Fibroblast of lung (primary cell): Measurements from ENCODE around the gene CIB4. TPM values are rescaled to one million over a fixed set of nuclear protein-coding genes. Genes with fewer than 3 reads are reported as not detected.

ENCODE experiments used
- DNase-seq, 2 donors: peaks; one replicate each; pipeline versions ENCODE4 v3.0.0 to v3.0.0-alpha.2; 2010; ENCODE audit warnings: low read depth in 2 of 2
- H2AFZ ChIP-seq: 2 replicates; pipeline ENCODE4 v1.5.1; 2012; ENCODE audit warnings: low read length, control low read depth, inconsistent platforms
- H3K27ac ChIP-seq: 2 replicates; pipeline ENCODE4 v1.5.1; 2011; ENCODE audit warnings: low read length, control low read depth; ENCODE audit not compliant: insufficient read depth
- H3K27me3 ChIP-seq: 2 replicates; pipeline ENCODE4 v1.5.1; 2011; ENCODE audit warnings: mild to moderate bottlenecking, low read length; ENCODE audit not compliant: control insufficient read depth, insufficient read depth
- H3K36me3 ChIP-seq: 2 replicates; pipeline ENCODE4 v1.5.1; 2011; ENCODE audit warnings: low read length; ENCODE audit not compliant: control insufficient read depth, insufficient read depth
- H3K4me1 ChIP-seq: 2 replicates; pipeline ENCODE4 v1.5.1; 2011; ENCODE audit warnings: low read length; ENCODE audit not compliant: control insufficient read depth, insufficient read depth; ENCODE audit errors: extremely low read depth
- H3K4me2 ChIP-seq: 2 replicates; pipeline ENCODE4 v1.5.1; 2011; ENCODE audit warnings: low read length, control low read depth; ENCODE audit not compliant: insufficient read depth; ENCODE audit errors: extremely low read depth
- H3K4me3 ChIP-seq, 4 experiments: fragments of 200-600 bp in 1 of 4; sonication (generic) in 1 of 4; replicated peaks in 1 of 4; 2 replicates each; pipeline ENCODE4 v1.5.1; 2011 to 2016; ENCODE audit warnings: low read length in 4 of 4, low read depth in 3 of 4, mild to moderate bottlenecking in 3 of 4, control low read depth in 2 of 4, inconsistent platforms in 1 of 4, mixed read lengths in 1 of 4; ENCODE audit not compliant: insufficient read depth in 1 of 4; ENCODE audit errors: control extremely low read depth in 1 of 4
- H3K79me2 ChIP-seq: 2 replicates; pipeline ENCODE4 v1.5.1; 2012; ENCODE audit warnings: mild to moderate bottlenecking, low read length, inconsistent platforms; ENCODE audit not compliant: control insufficient read depth, insufficient read depth
- H3K9ac ChIP-seq: 2 replicates; pipeline ENCODE4 v1.5.1; 2011; ENCODE audit warnings: mild to moderate bottlenecking, low read length, control low read depth; ENCODE audit not compliant: insufficient read depth
- H3K9me3 ChIP-seq: 2 replicates; pipeline ENCODE4 v1.5.1; 2012; ENCODE audit warnings: low read depth, low read length; ENCODE audit not compliant: control insufficient read depth, insufficient read depth
- H4K20me1 ChIP-seq: 2 replicates; pipeline ENCODE4 v1.5.1; 2011; ENCODE audit warnings: low read length; ENCODE audit not compliant: control insufficient read depth, insufficient read depth; ENCODE audit errors: extremely low read depth
- EZH2 ChIP-seq: IDR thresholded peaks from 2 replicates; pipeline ENCODE4 v1.5.1; 2012; ENCODE audit warnings: low read length, control low read depth, mild to moderate bottlenecking; ENCODE audit errors: missing control alignments
- polyA plus RNA-seq, 2 donors: library from polyadenylated mRNA; depleted of rRNA in 1 of 2; stranded (reverse) in 1 of 2; unstranded in 1 of 2; fragments of >200 nt; gene quantifications; 2 replicates each; pipeline ENCODE4 v1.2.1, GENCODE V29; 2011 to 2012; ENCODE audit warnings: missing spikeins in 1 of 2
- total RNA-seq: library from RNA; depleted of rRNA; stranded (reverse); fragments of >200 nt; gene quantifications from 2 replicates; pipeline ENCODE4 v1.2.1, GENCODE V29; 2014
- TF ChIP-seq, protein P1 (sequence below), 2 donors: IDR thresholded peaks in 1 of 2; conservative IDR thresholded peaks in 1 of 2; 1 replicate in 1 of 2; 2 replicates in 1 of 2; pipeline ENCODE4 v1.5.1; 2011 to 2012; ENCODE audit warnings: low read length in 2 of 2, control low read depth in 1 of 2, inconsistent platforms in 1 of 2, low read depth in 1 of 2, mild to moderate bottlenecking in 1 of 2

The CIB4 gene
- total and polyA plus RNA-seq, 2 donors (not counting 1 experiment from before 2014, with no cell fraction given) = not detected

DNA sequence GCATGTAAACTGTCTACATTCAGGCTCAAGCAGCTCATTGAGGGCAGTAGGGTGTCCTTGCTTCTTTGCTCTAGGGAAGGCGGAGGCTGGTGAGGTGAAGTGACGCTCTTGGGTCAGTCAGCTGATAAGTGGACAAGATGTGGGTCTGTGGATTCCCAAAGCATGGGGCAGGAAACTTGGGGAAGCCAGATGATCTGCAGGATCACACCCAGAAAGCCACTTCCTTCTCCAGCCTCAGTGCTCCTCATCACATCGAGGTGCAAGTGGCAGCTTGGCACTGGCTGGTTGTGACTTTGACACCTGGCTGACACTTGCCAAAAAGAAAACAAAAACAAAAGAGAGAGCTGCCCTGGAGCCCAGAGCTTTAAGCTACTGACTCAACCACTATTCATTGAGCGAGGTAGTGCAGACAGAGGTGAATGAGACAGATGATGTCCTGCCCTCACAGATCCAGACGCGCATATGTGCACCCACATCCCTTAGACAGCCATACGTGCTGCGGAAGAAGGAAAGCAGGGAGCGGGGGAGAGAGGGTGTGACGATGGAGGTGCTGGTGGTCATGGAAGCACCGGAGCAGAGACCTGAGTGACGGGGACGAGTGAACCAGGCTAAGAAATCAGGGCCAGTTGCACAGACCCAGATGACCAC lies 3.1 kb upstream of the CIB4 start:
- Histone ChIP-seq H3K4me2 (no peak overlapping the region), H4K20me1 (no peaks in the 10 kb centered on the region), H3K27me3 (peaks cover 12% of the 10 kb centered on the region), H2AFZ (no peak overlapping the region), H3K4me1 (no peaks in the 10 kb centered on the region), H3K27ac (no peak overlapping the region), H3K9me3 (no peaks in the 10 kb centered on the region), H3K79me2 (no peaks in the 10 kb centered on the region), H3K4me3 (no peak overlapping the region), H3K9ac (no peak overlapping the region), H3K36me3 (no peaks in the 10 kb centered on the region)
- TF ChIP-seq, protein P1, sequence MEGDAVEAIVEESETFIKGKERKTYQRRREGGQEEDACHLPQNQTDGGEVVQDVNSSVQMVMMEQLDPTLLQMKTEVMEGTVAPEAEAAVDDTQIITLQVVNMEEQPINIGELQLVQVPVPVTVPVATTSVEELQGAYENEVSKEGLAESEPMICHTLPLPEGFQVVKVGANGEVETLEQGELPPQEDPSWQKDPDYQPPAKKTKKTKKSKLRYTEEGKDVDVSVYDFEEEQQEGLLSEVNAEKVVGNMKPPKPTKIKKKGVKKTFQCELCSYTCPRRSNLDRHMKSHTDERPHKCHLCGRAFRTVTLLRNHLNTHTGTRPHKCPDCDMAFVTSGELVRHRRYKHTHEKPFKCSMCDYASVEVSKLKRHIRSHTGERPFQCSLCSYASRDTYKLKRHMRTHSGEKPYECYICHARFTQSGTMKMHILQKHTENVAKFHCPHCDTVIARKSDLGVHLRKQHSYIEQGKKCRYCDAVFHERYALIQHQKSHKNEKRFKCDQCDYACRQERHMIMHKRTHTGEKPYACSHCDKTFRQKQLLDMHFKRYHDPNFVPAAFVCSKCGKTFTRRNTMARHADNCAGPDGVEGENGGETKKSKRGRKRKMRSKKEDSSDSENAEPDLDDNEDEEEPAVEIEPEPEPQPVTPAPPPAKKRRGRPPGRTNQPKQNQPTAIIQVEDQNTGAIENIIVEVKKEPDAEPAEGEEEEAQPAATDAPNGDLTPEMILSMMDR (conservative IDR thresholded peaks at IDR 0.05 in 1 of 2, IDR thresholded peaks at IDR 0.05 in 1 of 2; ENCODE audit: low read depth in 1 of 2, low read length in 2 of 2) = no peak
- TF ChIP-seq EZH2 = no peak
- DNase-seq = no peak

DNA sequence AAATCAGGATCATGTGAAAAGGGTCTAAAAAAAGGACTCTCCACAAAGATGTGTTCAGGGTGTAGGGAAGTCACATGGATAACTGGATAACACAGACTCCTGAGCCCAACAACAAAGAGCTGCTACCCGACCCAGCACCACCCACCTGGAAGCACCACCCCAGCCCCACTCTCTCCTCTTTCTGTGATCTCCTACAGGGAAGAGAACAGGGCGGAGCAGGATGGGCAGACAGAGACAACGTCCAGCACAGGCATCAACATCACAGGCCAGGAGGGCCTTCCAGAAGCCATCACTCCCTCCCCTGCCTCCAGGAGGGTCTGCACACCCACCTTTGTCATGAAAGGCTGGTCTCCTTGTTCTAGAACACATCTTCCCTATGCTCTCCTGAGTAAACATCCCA lies 1.3 kb upstream of the CIB4 start:
- TF ChIP-seq, protein P1 (conservative IDR thresholded peaks at IDR 0.05 in 1 of 2, IDR thresholded peaks at IDR 0.05 in 1 of 2; ENCODE audit: low read depth in 1 of 2, low read length in 2 of 2) = no peak
- no peak for TF ChIP-seq EZH2
- H3K27ac ChIP-seq = no peak overlapping the region
- no peaks in the 10 kb centered on the region for H4K20me1 ChIP-seq
- H3K9ac ChIP-seq = no peak overlapping the region
- H3K4me1 ChIP-seq = no peaks in the 10 kb centered on the region
- peaks cover 17% of the 10 kb centered on the region for H3K27me3 ChIP-seq
- DNase-seq = no peak
- no peaks in the 10 kb centered on the region for H3K79me2 ChIP-seq
- no peaks in the 10 kb centered on the region for H3K36me3 ChIP-seq
- H3K4me3 ChIP-seq = no peak overlapping the region
- H2AFZ ChIP-seq = no peak overlapping the region
- no peak overlapping the region for H3K4me2 ChIP-seq
- no peaks in the 10 kb centered on the region for H3K9me3 ChIP-seq

DNA sequence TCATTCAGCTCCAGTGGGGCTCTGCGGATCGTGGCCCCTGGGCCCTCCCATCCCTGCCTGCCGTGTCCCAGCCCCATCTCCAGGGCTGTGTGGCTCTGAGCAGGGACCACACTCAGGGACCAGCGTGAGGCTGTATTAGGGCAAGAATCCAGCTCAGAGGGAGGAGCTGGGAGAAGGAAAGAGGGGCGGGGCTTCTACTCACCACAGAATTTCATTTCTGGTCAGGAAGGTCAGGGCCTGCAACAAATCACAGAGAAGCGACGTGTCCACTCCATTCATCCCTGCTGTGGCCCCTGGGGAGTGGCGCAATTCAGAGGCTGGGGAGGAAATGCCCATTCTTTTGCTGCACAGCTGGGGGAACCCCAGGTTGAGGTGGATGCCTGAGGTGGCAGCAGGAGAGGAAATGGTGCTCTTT lies 828 bp downstream of the CIB4 start:
- H2AFZ ChIP-seq = no peak overlapping the region
- no peak overlapping the region for H3K9ac ChIP-seq
- no peak overlapping the region for H3K4me3 ChIP-seq
- H3K9me3 ChIP-seq = no peaks in the 10 kb centered on the region
- H3K4me1 ChIP-seq = no peaks in the 10 kb centered on the region
- H3K36me3 ChIP-seq = no peaks in the 10 kb centered on the region
- H3K27me3 ChIP-seq = peaks cover 21% of the 10 kb centered on the region
- H3K4me2 ChIP-seq = no peak overlapping the region
- no peak for TF ChIP-seq EZH2
- TF ChIP-seq, protein P1 (conservative IDR thresholded peaks at IDR 0.05 in 1 of 2, IDR thresholded peaks at IDR 0.05 in 1 of 2; ENCODE audit: low read depth in 1 of 2, low read length in 2 of 2) = no peak
- no peaks in the 10 kb centered on the region for H3K79me2 ChIP-seq
- no peaks in the 10 kb centered on the region for H4K20me1 ChIP-seq
- peak; percentile 70 to 79 for DNase-seq
- no peak overlapping the region for H3K27ac ChIP-seq
